ENCODE data around the gene CEP170B.

DNA sequence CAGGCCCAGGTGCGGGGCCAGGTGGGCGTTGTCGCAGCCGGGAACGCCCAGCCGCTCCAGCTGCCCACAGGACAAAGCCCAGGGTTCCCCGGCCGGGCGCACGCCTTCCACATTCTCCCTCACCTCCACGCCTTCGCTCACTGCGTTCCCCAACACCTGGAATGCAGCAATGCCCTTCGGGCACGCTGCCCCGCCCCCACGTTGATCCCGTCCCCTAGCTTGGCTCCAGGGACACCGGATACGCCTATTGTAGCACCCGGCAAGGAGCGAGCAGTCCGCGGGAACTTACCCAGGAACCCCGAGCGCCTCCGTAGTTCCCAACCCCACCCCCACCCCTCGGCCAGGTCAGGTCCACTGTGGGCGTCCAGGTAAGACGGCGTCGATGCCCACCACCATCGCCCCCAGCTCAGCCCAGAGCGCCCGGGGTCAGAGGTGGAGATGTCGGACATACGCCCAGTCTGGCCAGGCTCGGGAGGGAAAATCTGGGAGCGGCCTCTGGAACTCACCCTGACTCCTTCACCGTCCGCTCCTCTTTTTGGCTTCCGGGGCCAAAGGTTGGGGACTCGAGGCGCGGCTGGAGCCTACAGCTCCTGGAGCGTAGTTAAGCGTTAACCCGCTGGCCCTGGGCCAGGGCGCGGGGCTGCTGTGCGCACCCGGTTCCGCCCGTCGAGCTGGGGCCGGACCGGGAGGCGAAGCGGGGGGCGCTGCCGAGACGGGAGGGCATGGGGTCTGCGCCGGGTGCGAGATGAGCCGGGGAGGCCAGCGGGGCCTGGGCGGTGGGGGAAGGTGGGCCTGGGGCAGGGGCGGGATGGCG is 594 bp upstream of the CEP170B start:
- TF ChIP-seq POLR2AphosphoS5 (IDR thresholded peaks at IDR 0.05) (peak; percentile 43), POLR2A (IDR thresholded peaks at IDR 0.05) (peak; percentile 54)
- TF ChIP-seq, protein P1, sequence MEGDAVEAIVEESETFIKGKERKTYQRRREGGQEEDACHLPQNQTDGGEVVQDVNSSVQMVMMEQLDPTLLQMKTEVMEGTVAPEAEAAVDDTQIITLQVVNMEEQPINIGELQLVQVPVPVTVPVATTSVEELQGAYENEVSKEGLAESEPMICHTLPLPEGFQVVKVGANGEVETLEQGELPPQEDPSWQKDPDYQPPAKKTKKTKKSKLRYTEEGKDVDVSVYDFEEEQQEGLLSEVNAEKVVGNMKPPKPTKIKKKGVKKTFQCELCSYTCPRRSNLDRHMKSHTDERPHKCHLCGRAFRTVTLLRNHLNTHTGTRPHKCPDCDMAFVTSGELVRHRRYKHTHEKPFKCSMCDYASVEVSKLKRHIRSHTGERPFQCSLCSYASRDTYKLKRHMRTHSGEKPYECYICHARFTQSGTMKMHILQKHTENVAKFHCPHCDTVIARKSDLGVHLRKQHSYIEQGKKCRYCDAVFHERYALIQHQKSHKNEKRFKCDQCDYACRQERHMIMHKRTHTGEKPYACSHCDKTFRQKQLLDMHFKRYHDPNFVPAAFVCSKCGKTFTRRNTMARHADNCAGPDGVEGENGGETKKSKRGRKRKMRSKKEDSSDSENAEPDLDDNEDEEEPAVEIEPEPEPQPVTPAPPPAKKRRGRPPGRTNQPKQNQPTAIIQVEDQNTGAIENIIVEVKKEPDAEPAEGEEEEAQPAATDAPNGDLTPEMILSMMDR (IDR thresholded peaks at IDR 0.05): no peak

Data from prostate gland (tissue), 2 donors.